ENCODE measurements around the gene ZNF559.
A peak's percentile ranks its signal among the peaks of the same experiment; 100 is the strongest.

GRCh38 chr19:9323919-9324583 is at the start of gene ZNF559:
- TF ChIP-seq CTCF (IDR thresholded peaks at IDR 0.05; ENCODE audit: insufficient read depth, low read depth, low read length) (peak; percentile 30), EZH2 (IDR thresholded peaks at IDR 0.05; ENCODE audit: insufficient read depth, low read length) (no peak)
